GM23338 (cell line): ENCODE measurements around the gene NCOA1. TPM values are rescaled to one million over a fixed set of nuclear protein-coding genes. Genes with fewer than 3 reads are reported as not detected.

Experiments used
- ATAC-seq: fragments of 200-7000 bp; cut with Tn5 transposase; 3 replicates; pipeline ENCODE4 v1.9.1; 2020
- DNase-seq: peaks from one replicate; pipeline ENCODE4 v3.0.0-alpha.2; 2015; ENCODE audit warnings: low spot score
- H2AFZ ChIP-seq: fragments of 200-600 bp; sonication (generic); 2 replicates; pipeline ENCODE4 v1.8.0; 2016; ENCODE audit warnings: antibody characterized with exemption, mild to moderate bottlenecking, moderate library complexity
- H3F3A ChIP-seq: fragments of 200-600 bp; sonication (generic); replicated peaks from 2 replicates; pipeline ENCODE4 v1.8.0; 2017; ENCODE audit warnings: antibody characterized with exemption, mixed run types, low read depth
- H3K27ac ChIP-seq: fragments of 200-600 bp; sonication (generic); 2 replicates; pipeline ENCODE4 v1.6.1; 2016; ENCODE audit warnings: low read depth
- H3K27me3 ChIP-seq: fragments of 200-600 bp; sonication (generic); 2 replicates; pipeline ENCODE4 v1.8.0; 2016; ENCODE audit warnings: mild to moderate bottlenecking, mixed run types, moderate library complexity; ENCODE audit not compliant: insufficient read depth
- H3K36me3 ChIP-seq: fragments of 200-600 bp; sonication (generic); 2 replicates; pipeline ENCODE4 v1.8.0; 2016; ENCODE audit warnings: mild to moderate bottlenecking; ENCODE audit not compliant: insufficient read depth
- H3K4me1 ChIP-seq: fragments of 200-600 bp; sonication (generic); 2 replicates; pipeline ENCODE4 v1.8.0; 2016; ENCODE audit warnings: mild to moderate bottlenecking, moderate library complexity; ENCODE audit not compliant: insufficient read depth
- H3K4me2 ChIP-seq: fragments of 200-600 bp; sonication (generic); 2 replicates; pipeline ENCODE4 v1.7.1; 2017; ENCODE audit warnings: mixed run types
- H3K4me3 ChIP-seq: fragments of 200-600 bp; sonication (generic); 2 replicates; pipeline ENCODE4 v1.6.1; 2016; ENCODE audit warnings: mixed run types
- H3K79me2 ChIP-seq: fragments of 200-600 bp; sonication (generic); replicated peaks from 2 replicates; pipeline ENCODE4 v1.8.0; 2017; ENCODE audit warnings: mild to moderate bottlenecking; ENCODE audit not compliant: insufficient read depth
- H3K9me2 ChIP-seq: fragments of 200-600 bp; sonication (generic); 2 replicates; pipeline ENCODE4 v1.8.0; 2017; ENCODE audit not compliant: insufficient read depth
- H4K20me1 ChIP-seq: fragments of 200-600 bp; sonication (generic); replicated peaks from 2 replicates; pipeline ENCODE4 v1.8.0; 2017; ENCODE audit warnings: mild to moderate bottlenecking; ENCODE audit not compliant: insufficient read depth
- H3K27ac Mint-ChIP-seq: 2 replicates; pipeline ENCODE4 v1.8.0; 2020; ENCODE audit warnings: inconsistent platforms, mild to moderate bottlenecking, moderate library complexity, mixed read lengths
- H3K27me3 Mint-ChIP-seq: 3 replicates; pipeline ENCODE4 v1.8.0; 2022; ENCODE audit warnings: low read depth, mild to moderate bottlenecking, moderate library complexity, mixed read lengths, inconsistent platforms; ENCODE audit not compliant: insufficient read depth, poor library complexity
- H3K36me3 Mint-ChIP-seq: 3 replicates; pipeline ENCODE4 v1.8.0; 2021; ENCODE audit warnings: low read depth, mild to moderate bottlenecking, inconsistent platforms, moderate library complexity, mixed read lengths
- H3K4me1 Mint-ChIP-seq: 3 replicates; pipeline ENCODE4 v1.8.0; 2020; ENCODE audit warnings: mild to moderate bottlenecking, inconsistent platforms, mixed read lengths
- H3K4me3 Mint-ChIP-seq: 3 replicates; pipeline ENCODE4 v1.8.0; 2021; ENCODE audit warnings: moderate library complexity, mild to moderate bottlenecking, inconsistent platforms, mixed read lengths
- H3K9me3 Mint-ChIP-seq: 3 replicates; pipeline ENCODE4 v1.8.0; 2020; ENCODE audit warnings: moderate library complexity, mild to moderate bottlenecking, inconsistent platforms, mixed read lengths
- EZH2phosphoT487 ChIP-seq: fragments of 200-600 bp; sonication (generic); IDR thresholded peaks from one replicate; pipeline ENCODE4 v1.8.1; 2018; ENCODE audit warnings: antibody characterized with exemption; ENCODE audit not compliant: unreplicated experiment
- JUNB ChIP-seq: IDR thresholded peaks from one replicate; pipeline ENCODE4 v1.6.1; 2016; ENCODE audit warnings: antibody characterized with exemption; ENCODE audit not compliant: unreplicated experiment
- POLR2AphosphoS5 ChIP-seq: IDR thresholded peaks from 2 replicates; pipeline ENCODE4 v1.6.1; 2016; ENCODE audit warnings: antibody characterized with exemption, low read depth
- REST ChIP-seq: IDR thresholded peaks from one replicate; pipeline ENCODE4 v1.6.1; 2018; ENCODE audit warnings: antibody characterized with exemption; ENCODE audit not compliant: unreplicated experiment
- STAT1 ChIP-seq: IDR thresholded peaks from one replicate; pipeline ENCODE4 v1.6.1; 2016; ENCODE audit warnings: antibody characterized with exemption; ENCODE audit not compliant: unreplicated experiment
- ZNF114 ChIP-seq: fragments of 250-450 bp; sonication (Bioruptor Pico); IDR thresholded peaks from 2 replicates; pipeline ENCODE4 v1.5.0; 2020; ENCODE audit warnings: mild to moderate bottlenecking, moderate library complexity
- ZNF331 ChIP-seq: fragments of 250-450 bp; sonication (Bioruptor Pico); IDR thresholded peaks from 2 replicates; pipeline ENCODE4 v1.5.0; 2020; ENCODE audit warnings: low read depth, mild to moderate bottlenecking, moderate library complexity
- ZNF462 ChIP-seq: fragments of 250-450 bp; sonication (Bioruptor Pico); IDR thresholded peaks from 2 replicates; pipeline ENCODE4 v1.5.0; 2020; ENCODE audit warnings: mild to moderate bottlenecking, moderate library complexity
- polyA plus RNA-seq: library from polyadenylated mRNA; unstranded; fragments of >200 nt; fragmentation: Nextera tagmentation; extraction: Ambion mirVana; gene quantifications from 2 replicates; pipeline ENCODE4 v1.2.1, GENCODE V29; 2016
- total RNA-seq: library from RNA; depleted of rRNA; stranded (reverse); fragments of >200 nt; shearing (Covaris generic); gene quantifications from 2 replicates; pipeline ENCODE4 v1.2.3, GENCODE V29; 2014
- TF ChIP-seq, protein P1 (sequence below), 2 experiments: fragments of 200-600 bp in 1 of 2; sonication (generic) in 1 of 2; conservative IDR thresholded peaks; 2 replicates each; pipeline versions ENCODE4 v1.5.1 to v1.6.1; 2016 to 2017; ENCODE audit warnings: antibody characterized with exemption in 2 of 2, low read depth in 2 of 2, mild to moderate bottlenecking in 2 of 2, moderate library complexity in 1 of 2
- TF ChIP-seq, protein P2 (sequence below): IDR thresholded peaks from 2 replicates; pipeline ENCODE4 v1.6.1; 2016; ENCODE audit warnings: antibody characterized with exemption

The NCOA1 gene
- total and polyA plus RNA-seq, 2 experiments from 2014 or later: 7.1 to 15.1 TPM

DNA sequence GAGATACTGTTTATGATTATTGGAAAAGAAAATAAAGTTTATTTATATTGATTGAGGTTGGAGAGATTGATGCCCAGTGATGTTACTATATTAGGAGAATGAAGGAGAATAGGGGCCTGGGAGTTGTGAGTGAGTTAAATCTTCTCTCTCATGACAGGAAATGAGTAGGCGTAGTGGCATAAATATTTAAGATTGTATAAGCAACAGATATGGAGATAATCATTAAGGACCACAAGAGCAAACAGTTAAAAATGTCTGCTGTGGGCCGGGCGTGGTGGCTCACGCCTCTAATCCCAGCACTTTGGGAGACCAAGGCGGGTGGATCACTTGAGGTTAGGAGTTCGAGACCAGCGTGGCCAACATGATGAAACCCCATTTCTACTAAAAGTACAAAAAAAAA lies 239.4 kb downstream of the NCOA1 start (continued):
- TF ChIP-seq, protein P1, sequence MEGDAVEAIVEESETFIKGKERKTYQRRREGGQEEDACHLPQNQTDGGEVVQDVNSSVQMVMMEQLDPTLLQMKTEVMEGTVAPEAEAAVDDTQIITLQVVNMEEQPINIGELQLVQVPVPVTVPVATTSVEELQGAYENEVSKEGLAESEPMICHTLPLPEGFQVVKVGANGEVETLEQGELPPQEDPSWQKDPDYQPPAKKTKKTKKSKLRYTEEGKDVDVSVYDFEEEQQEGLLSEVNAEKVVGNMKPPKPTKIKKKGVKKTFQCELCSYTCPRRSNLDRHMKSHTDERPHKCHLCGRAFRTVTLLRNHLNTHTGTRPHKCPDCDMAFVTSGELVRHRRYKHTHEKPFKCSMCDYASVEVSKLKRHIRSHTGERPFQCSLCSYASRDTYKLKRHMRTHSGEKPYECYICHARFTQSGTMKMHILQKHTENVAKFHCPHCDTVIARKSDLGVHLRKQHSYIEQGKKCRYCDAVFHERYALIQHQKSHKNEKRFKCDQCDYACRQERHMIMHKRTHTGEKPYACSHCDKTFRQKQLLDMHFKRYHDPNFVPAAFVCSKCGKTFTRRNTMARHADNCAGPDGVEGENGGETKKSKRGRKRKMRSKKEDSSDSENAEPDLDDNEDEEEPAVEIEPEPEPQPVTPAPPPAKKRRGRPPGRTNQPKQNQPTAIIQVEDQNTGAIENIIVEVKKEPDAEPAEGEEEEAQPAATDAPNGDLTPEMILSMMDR (conservative IDR thresholded peaks at IDR 0.05; ENCODE audit: low read depth in 2 of 2): no peak
- no peak for TF ChIP-seq EZH2phosphoT487
- TF ChIP-seq STAT1: no peak
- no peak for TF ChIP-seq ZNF462 (CRISPR knock-in tag)
- TF ChIP-seq, protein P2, sequence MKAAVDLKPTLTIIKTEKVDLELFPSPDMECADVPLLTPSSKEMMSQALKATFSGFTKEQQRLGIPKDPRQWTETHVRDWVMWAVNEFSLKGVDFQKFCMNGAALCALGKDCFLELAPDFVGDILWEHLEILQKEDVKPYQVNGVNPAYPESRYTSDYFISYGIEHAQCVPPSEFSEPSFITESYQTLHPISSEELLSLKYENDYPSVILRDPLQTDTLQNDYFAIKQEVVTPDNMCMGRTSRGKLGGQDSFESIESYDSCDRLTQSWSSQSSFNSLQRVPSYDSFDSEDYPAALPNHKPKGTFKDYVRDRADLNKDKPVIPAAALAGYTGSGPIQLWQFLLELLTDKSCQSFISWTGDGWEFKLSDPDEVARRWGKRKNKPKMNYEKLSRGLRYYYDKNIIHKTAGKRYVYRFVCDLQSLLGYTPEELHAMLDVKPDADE: no peak

- Histone ChIP-seq H3K4me1 (no peaks in the 10 kb centered on the region), H3K4me2 (no peak overlapping the region), H3K27me3 (no peaks in the 10 kb centered on the region), H3K79me2 (no peaks in the 10 kb centered on the region), H2AFZ (no peak overlapping the region), H3F3A (no peaks in the 10 kb centered on the region), H4K20me1 (no peaks in the 10 kb centered on the region; the same call in 1 of the 2 replicates), H3K9me2 (no peaks in the 10 kb centered on the region), H3K27ac (no peak overlapping the region), H3K36me3 (no peaks in the 10 kb centered on the region), H3K4me3 (no peak overlapping the region)
- H3K9me3 Mint-ChIP-seq: no peaks in the 10 kb centered on the region
- no peaks in the 10 kb centered on the region for H3K27me3 Mint-ChIP-seq
- ATAC-seq: no peak
- H3K4me3 Mint-ChIP-seq: no peak overlapping the region
- no peaks in the 10 kb centered on the region for H3K36me3 Mint-ChIP-seq
- DNase-seq: no peak
- no peak overlapping the region for H3K27ac Mint-ChIP-seq
- no peaks in the 10 kb centered on the region for H3K4me1 Mint-ChIP-seq
- TF ChIP-seq EZH2phosphoT487 (no peak), POLR2AphosphoS5 (no peak), JUNB (no peak), ZNF114 (CRISPR knock-in tag) (no peak), STAT1 (no peak), REST (no peak), ZNF331 (CRISPR knock-in tag) (no peak)
- TF ChIP-seq, protein P1 (conservative IDR thresholded peaks at IDR 0.05; ENCODE audit: low read depth in 2 of 2): no peak
Measured at GRCh38 chr2:24731040-24731439, 240.0 kb downstream of the NCOA1 start.
